Measurements from ENCODE around the gene CIDEA.
"Not testable (repeated sequence)": the region's sequence is repeated elsewhere in the genome, so short reads cannot be mapped to it uniquely, and the experiment has no call there.

The CIDEA gene

GRCh38 chr18:12254136-12254819 is at the start of gene CIDEA:
TSS of gene CIDEA (plus strand) at chr18:12254361. CDS start at chr18:12254384, 23 bp downstream.
- DNase-seq (ENCODE audit: low read depth in 2 of 2): no peak

DNA sequence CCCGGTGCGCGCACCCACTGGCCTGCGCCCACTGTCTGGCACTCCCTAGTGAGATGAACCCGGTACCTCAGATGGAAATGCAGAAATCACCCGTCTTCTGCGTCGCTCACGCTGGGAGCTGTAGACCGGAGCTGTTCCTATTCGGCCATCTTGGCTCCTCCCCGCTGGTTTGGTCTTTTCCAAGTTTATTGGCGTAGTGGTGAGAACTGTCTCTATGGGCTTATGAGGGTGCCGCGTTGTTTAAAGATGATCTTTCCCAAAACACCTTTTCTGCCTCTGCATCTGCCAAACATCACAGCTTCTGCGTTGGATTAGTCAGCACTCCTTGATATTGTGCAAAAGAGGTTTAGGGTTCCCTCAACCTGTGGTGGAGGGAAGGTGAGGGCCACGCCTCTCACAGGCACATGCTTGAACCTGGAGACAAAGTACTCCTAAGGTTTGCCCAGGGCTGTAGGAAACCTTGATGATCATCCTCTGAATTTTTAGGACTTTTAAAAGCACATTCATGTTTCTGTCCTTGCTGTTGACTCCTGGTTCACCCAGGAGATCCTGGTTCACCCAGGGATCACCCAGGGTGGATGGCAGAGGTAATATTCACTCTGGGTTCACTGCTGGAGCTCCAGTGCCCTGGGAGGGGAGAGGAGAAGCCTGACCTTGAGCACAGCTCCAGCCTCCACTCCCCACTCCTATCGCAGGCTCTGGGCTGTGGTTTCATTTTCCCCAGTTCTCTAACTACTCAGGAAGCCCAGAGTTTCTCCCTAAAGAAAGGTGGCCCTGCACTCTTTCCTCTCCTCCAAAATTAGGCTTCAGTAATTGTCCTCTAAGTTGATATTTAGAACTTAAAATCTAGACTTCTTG is 45.6 kb upstream of the CIDEA start:
- DNase-seq (ENCODE audit: low read depth in 2 of 2): not testable (repeated sequence)

DNA sequence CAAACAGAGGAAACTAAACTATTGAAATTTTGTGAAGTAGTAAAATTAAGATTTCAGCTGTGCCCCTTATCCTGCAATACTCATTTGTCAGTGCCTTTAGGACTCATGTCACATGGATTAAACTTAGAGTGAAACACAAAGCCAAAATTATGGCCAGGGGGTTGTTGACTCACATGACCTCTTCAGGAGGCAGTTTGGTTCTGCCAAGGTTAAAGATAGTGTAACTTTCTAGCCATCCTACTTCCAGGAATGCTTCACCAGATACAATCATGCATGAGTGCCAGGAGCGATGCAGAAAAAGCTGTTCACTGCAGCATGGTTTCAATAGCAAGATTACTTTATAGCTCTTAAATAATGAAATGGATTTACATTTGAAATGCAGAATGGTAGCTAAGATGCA is 41.9 kb upstream of the CIDEA start:
- not testable (repeated sequence) for DNase-seq (ENCODE audit: low read depth in 2 of 2)

GRCh38 chr18:12214296-12215005 is 39.7 kb upstream of the CIDEA start:
- not testable (repeated sequence) for DNase-seq (ENCODE audit: low read depth in 2 of 2)

DNA sequence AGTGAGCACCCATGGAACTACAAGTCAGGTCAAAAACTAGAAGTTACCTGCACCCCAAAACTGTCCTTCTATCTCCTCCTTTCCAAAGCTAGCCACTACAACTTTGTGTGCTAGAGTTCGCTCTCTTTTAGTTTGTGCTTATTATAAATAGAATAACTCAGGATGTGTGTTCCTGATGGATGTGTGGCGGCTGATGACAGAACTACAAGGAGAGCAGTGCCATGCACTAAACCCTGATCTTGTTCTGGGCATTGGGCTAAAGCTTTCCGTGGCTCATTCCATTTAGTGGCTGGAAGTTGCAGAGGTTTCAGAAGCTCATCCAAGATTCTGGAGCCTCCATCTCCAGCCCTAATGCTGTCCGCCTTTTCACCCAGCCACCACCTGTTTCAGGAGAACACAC is 37.7 kb upstream of the CIDEA start:
- not testable (repeated sequence) for DNase-seq (ENCODE audit: low read depth in 2 of 2)

- not testable (repeated sequence) for DNase-seq (ENCODE audit: low read depth in 2 of 2)
These were observed 35.6 kb upstream of the CIDEA start for GRCh38 chr18:12218603-12219002.

DNA sequence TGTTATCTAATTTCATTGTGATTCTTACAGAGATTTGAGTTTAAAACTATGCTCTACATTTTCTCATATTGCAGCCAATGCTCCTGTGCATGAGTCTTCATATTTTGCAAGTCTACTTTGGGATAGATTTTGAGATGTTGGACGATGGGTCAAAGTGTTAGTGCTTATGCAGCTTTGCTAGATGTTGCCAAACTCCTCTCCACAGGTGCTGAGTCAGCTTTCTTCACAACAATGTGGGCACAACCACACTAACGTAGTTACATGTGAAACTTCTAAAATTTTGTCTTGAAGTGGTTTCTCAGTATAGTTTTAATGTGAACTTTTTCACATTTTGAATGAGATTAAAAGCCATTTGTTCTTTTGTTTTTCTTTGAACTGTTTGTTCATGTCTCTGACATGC is 32.1 kb upstream of the CIDEA start:
- DNase-seq (ENCODE audit: low read depth in 2 of 2): not testable (repeated sequence)

GRCh38 chr18:12223326-12223725 is 30.8 kb upstream of the CIDEA start:
- DNase-seq (ENCODE audit: low read depth in 2 of 2): not testable (repeated sequence)

GRCh38 chr18:12226807-12227206 is 27.4 kb upstream of the CIDEA start:
- DNase-seq (ENCODE audit: low read depth in 2 of 2): not testable (repeated sequence)

DNA sequence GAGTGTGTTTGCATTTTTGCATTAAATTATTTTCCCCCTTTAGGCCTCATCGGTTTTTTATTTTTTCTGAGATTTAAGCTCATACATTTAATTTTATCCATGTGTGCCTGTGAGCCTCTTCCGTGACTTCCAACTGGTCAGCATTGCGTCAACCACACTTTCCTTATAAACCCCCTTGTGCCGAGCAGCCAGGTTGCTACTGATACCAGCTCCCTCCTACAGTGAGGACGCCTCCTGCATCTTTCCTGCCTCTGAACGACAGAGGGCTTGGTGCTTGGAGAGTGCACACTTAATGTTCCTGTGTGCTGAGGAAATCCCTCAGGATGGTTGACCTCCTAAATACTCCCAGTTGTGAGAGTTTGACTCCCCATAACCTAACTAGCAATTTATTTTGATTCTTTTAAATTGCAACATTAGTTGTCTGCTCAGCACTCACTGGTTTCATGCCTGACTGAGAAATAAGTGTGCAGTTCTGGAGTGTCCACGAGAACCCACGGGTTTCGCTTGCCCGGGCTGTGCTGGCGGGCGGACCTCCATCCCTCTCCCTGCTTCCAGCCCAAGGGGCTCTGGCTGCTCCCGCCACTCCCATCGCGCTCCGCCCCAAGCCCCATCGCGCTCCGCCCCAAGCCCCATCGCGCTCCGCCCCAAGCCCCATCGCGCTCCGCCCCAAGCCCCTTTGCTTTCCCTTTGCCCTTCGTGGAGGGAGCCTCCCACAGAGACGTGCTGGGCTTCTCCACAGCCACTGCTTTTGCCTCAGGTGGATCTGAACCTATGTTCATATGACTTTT is 26.6 kb upstream of the CIDEA start:
- DNase-seq (ENCODE audit: low read depth in 2 of 2): not testable (repeated sequence)

GRCh38 chr18:12228308-12228707 is 25.9 kb upstream of the CIDEA start:
- DNase-seq (ENCODE audit: low read depth in 2 of 2): not testable (repeated sequence)

GRCh38 chr18:12230561-12230960 is 23.6 kb upstream of the CIDEA start:
- DNase-seq (ENCODE audit: low read depth in 2 of 2): not testable (repeated sequence)

GRCh38 chr18:12231040-12231882 is 22.9 kb upstream of the CIDEA start:
- DNase-seq (ENCODE audit: low read depth in 2 of 2): no peak

DNA sequence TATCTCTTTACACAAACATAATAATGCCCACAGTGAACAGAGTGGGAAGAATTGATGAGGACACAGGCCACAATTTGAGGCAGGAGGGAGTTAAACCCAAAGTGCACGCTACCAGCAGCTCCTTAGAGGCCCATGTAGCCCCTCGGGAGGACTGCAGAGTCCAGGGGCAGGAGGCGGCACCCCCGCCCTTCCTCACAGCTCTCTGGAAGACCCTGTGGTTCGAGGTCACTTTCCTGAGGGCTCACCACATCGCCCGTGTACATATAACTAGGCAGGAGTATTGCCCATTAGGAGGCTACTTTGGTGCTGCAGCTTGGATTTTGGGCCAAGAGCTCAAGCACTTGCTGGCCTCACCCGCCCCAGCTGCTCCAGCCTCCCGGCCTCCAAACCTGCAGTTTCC is 22.2 kb upstream of the CIDEA start:
- DNase-seq (ENCODE audit: low read depth in 2 of 2): no peak

- no peak for DNase-seq (ENCODE audit: low read depth in 2 of 2)
These were observed 20.8 kb upstream of the CIDEA start for GRCh38 chr18:12233378-12233777.

DNA sequence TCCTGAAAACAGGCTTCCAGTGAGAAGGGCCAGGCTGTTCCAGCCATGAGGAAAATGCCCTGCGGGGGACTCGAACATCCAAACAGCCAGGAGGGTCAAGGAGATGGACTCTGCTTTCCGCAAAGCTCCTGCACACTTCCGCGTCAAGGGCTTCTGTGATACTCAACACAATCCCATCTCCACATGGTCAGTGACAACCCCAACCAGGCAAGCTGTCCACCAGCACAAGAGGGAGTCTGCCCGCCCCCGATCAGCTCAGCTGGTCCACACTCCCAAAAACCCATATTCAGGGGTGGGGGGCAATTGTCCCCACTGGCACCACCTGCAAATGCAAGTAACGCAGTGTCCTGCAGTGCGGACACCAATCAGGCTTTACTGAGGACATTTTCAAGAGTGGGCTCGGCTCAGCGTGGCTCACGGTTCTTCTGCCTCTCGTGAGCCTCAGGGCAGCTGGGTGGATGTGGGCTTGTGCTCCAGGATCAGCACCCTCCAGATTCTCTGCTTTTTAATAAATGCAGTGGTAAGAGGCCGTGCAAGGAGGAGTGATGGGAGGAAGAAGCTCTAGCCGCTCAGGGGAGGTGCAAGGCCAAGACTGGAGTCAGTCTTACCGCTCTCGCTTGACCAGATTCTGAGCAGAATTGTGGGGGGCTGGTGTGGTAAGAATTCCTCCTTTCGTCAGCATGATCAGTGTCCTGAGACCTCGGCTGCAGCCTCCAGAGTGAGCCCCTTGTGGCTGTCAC is 19.5 kb upstream of the CIDEA start:
- DNase-seq (ENCODE audit: low read depth in 2 of 2): no peak

GRCh38 chr18:12236141-12236540 is 18.0 kb upstream of the CIDEA start:
- DNase-seq (ENCODE audit: low read depth in 2 of 2): no peak

DNA sequence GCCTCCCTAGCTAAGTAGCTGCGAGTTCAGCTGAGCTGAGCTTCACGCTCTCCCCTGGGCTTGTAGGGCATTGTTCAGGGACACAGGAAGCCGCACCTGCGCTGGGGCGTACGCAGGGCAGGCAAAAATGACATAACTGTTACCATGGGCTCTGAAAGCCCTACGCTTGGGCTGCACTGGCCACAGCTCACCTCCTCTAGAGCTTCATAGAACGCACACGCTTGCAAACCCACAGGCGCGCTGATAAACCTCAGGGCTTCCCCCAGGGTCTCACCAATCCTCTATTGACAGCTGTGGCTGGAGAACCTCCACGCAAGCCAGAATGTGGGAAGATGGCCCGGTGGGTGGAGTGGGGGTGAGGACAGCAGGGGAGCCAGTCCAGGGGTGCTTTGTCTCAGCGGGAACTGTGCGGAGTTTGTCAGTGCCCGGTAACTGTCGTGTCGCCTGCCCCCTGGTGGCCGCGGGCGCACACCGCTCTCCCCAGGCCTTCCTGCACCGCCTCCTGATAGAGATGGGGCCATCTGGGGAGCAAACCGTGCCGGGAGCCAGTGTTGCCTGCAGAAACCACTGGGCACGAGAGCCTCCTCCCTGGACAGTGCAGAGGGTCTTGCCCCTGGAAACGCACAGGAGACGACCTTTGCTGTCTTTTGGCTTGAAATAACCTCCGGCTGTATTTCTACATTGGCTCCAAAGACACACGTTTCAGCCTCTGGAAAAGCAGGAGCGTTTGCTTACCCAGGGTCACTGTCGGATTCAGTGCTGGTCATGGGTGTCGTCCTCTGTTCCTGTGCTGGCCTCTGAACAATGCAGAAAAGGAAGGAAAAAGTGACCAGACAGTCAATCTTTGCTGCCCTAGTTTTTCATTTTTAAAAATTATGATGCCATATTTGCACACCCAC is 17.0 kb upstream of the CIDEA start:
- no peak for DNase-seq (ENCODE audit: low read depth in 2 of 2)

DNA sequence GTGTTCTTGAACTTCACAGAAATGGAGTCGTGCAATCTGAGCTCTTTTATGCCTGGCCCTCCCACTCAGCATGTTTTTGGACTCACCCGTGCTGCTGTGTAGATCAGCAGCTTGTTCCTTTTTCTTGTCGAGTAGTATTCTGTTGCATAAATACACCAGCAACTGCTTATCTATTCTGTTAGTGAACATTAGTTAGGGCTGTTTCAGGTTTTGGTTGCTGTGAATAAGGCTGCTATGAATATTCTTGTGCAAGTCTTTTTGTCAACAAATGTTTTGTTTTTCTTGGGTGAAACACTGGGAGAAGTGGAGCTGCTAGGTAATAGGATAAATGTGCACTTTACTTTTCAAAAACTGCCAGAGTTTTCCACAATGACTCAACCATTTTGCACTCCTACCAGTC is 15.3 kb upstream of the CIDEA start:
- DNase-seq (ENCODE audit: low read depth in 2 of 2): no peak
